AG10803 (cell line): Measurements from ENCODE around the gene OR4D2.

ENCODE experiments used
- DNase-seq: peaks from one replicate; pipeline ENCODE4 v3.0.0; 2010; ENCODE audit warnings: low read depth
- H3K4me3 ChIP-seq: 2 replicates; pipeline ENCODE4 v1.5.1; 2011; ENCODE audit warnings: mild to moderate bottlenecking, low read length, control low read depth
- TF ChIP-seq, protein P1 (sequence below): conservative IDR thresholded peaks from 2 replicates; pipeline ENCODE4 v1.5.1; 2011; ENCODE audit warnings: mild to moderate bottlenecking, low read length, control low read depth, inconsistent platforms

OR4D2 gene

DNA sequence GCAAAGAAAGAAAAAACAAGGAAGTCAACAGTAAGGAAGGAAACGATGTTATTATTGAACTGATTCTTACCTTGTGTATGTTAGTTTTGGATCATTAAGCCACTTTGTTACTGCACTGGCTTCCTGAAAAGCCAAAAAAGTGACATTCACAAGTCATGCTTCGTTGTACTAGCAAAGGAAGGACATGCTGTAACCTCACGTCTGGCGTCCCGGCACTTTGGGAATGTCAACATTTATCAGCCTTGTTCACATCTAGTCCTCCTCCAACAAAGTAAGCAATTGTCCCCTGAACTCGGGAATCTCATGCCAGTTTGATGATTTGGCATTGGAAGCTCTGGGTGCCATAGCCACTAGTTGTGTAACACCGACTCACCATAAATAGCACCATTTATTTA, 53.0 kb downstream of the OR4D2 start:
- peak overlapping the region; percentile 88; the same call in 1 of the 2 replicates for H3K4me3 ChIP-seq
- TF ChIP-seq, protein P1, sequence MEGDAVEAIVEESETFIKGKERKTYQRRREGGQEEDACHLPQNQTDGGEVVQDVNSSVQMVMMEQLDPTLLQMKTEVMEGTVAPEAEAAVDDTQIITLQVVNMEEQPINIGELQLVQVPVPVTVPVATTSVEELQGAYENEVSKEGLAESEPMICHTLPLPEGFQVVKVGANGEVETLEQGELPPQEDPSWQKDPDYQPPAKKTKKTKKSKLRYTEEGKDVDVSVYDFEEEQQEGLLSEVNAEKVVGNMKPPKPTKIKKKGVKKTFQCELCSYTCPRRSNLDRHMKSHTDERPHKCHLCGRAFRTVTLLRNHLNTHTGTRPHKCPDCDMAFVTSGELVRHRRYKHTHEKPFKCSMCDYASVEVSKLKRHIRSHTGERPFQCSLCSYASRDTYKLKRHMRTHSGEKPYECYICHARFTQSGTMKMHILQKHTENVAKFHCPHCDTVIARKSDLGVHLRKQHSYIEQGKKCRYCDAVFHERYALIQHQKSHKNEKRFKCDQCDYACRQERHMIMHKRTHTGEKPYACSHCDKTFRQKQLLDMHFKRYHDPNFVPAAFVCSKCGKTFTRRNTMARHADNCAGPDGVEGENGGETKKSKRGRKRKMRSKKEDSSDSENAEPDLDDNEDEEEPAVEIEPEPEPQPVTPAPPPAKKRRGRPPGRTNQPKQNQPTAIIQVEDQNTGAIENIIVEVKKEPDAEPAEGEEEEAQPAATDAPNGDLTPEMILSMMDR: no peak
- peak; percentile 16 for DNase-seq
